ENCODE measurements around the gene KLHL29. TPM values are rescaled to one million over a fixed set of nuclear protein-coding genes. Genes with fewer than 3 reads are reported as not detected.

The KLHL29 gene
- total RNA-seq, 1 experiment from 2014 or later: 2.4 TPM

GRCh38 chr2:23697256-23698075, 312.5 kb downstream of the KLHL29 start:
- H4K91ac ChIP-seq (ENCODE audit: insufficient read length, low read depth, low read length): no peak overlapping the region
- H3K9me3 ChIP-seq (ENCODE audit: control insufficient read depth, low read depth, low read length): no peaks in the 10 kb centered on the region
- H3K18ac ChIP-seq (ENCODE audit: insufficient read length, low read depth, low read length): no peak overlapping the region
- peak overlapping the region in 2 of 3 experiments; percentile 14 to 28; a peak in 3 of 7 replicates for H3K27ac Mint-ChIP-seq
- no peaks in the 10 kb centered on the region for H4K20me1 ChIP-seq (ENCODE audit: control insufficient read depth, insufficient read depth, insufficient read length)
- no peak overlapping the region for H2BK120ac ChIP-seq (ENCODE audit: low read depth, low read length, poor library complexity, severe bottlenecking)
- no peak for TF ChIP-seq CTCF (conservative IDR thresholded peaks at IDR 0.05)
- no peaks in the 10 kb centered on the region for H3K79me2 ChIP-seq (ENCODE audit: insufficient read depth, low read length)
- H4K5ac ChIP-seq (ENCODE audit: insufficient read length, low read depth, low read length): no peak overlapping the region
- no peaks in the 10 kb centered on the region for H3K23me2 ChIP-seq (ENCODE audit: insufficient read length, low read depth, low read length, poor library complexity, severe bottlenecking)
- no peak overlapping the region for H2BK12ac ChIP-seq (ENCODE audit: insufficient read length, low read depth, low read length)
- DNase-seq: no peak
- H3K27me3 ChIP-seq (ENCODE audit: insufficient read depth, low read length): no peaks in the 10 kb centered on the region
- no peak overlapping the region for H3K14ac ChIP-seq (ENCODE audit: insufficient read depth, low read length)
- no peak overlapping the region for H3K27ac ChIP-seq (ENCODE audit: insufficient read length, low read depth, low read length)
- H2BK5ac ChIP-seq (ENCODE audit: insufficient read length, low read length): no peak overlapping the region
- no CpG with 5 or more reads among the region's 12 CpGs for WGBS (ENCODE audit: extremely low coverage, insufficient read length, low lambda C conversion rate)
- H3K27me3 Mint-ChIP-seq (ENCODE audit: low read depth): no peaks in the 10 kb centered on the region
- no peak overlapping the region for H2AK5ac ChIP-seq (ENCODE audit: insufficient read length, low read length)
- H3K4me1 Mint-ChIP-seq: peaks cover 0 to 5% of the 10 kb centered on the region in 2 experiments; a peak in 2 of 4 replicates
- H3K4ac ChIP-seq (ENCODE audit: low read depth, low read length): no peak overlapping the region
- H3K79me1 ChIP-seq (ENCODE audit: insufficient read depth, low read depth, low read length, poor library complexity, severe bottlenecking): no peaks in the 10 kb centered on the region
- no peak overlapping the region for H4K8ac ChIP-seq (replicated peaks; ENCODE audit: insufficient read length, low read depth, low read length)
- no peak overlapping the region for H3K4me3 Mint-ChIP-seq
- no peaks in the 10 kb centered on the region for H3K4me1 ChIP-seq (ENCODE audit: insufficient read depth, low read length)
- H3T11ph ChIP-seq (ENCODE audit: low read length): no peak overlapping the region
- H2AFZ ChIP-seq (ENCODE audit: low read length): no peak overlapping the region
- H3K4me2 ChIP-seq (ENCODE audit: insufficient read depth, insufficient read length, low read length): no peak overlapping the region
- no peak overlapping the region for H3K56ac ChIP-seq (ENCODE audit: insufficient read length, low read depth, low read length)
- no peak overlapping the region for H2BK20ac ChIP-seq (ENCODE audit: low read depth, low read length, poor library complexity, severe bottlenecking)
- peaks cover 11 to 14% (median 13%) of the 10 kb centered on the region in 3 experiments for H3K36me3 Mint-ChIP-seq (ENCODE audit: insufficient read depth in 1 of 3, low read depth in 3 of 3)
- H3K23ac ChIP-seq (ENCODE audit: insufficient read length, low read depth, low read length): no peak overlapping the region
- peaks cover 7% of the 10 kb centered on the region in 2 experiments; a peak in 3 of 5 replicates for H3K9me3 Mint-ChIP-seq
- no peak overlapping the region for H2BK15ac ChIP-seq (ENCODE audit: low read depth, low read length)
- H3K9ac ChIP-seq (ENCODE audit: extremely low read depth, insufficient read length, low read length): no peak overlapping the region
